K562 (cell line): Measurements from ENCODE around the gene ATF4. TPM values are rescaled to one million over a fixed set of nuclear protein-coding genes. Genes with fewer than 3 reads are reported as not detected.

Source experiments
- CBFB ChIP-seq: sonication (generic); formaldehyde crosslinking; IDR thresholded peaks from 2 replicates; pipeline ENCODE4 v1.4.0; 2020; ENCODE audit warnings: mild to moderate bottlenecking, missing genetic modification reagents
- CEBPG ChIP-seq, 3 experiments: fragments of 200-800 bp in 1 of 3; sonication (Bioruptor generic) in 1 of 3; sonication (generic) in 1 of 3; formaldehyde crosslinking in 1 of 3; IDR thresholded peaks in 2 of 3; conservative IDR thresholded peaks in 1 of 3; 2 replicates each; pipeline versions ENCODE4 v1.6.1 to v1.8.0; 2016 to 2022; ENCODE audit warnings: missing compliant biosample characterization in 2 of 3, missing genetic modification characterization in 2 of 3, mild to moderate bottlenecking in 1 of 3, missing genetic modification reagents in 1 of 3
- FOXJ2 ChIP-seq: fragments of 200-800 bp; sonication (Bioruptor generic); IDR thresholded peaks from 2 replicates; pipeline ENCODE4 v1.6.1; 2016; ENCODE audit warnings: missing genetic modification characterization, missing compliant biosample characterization
- FUS ChIP-seq: fragments of 200-400 bp; formaldehyde crosslinking; optimal IDR thresholded peaks from 2 replicates; pipeline ENCODE3; 2017; ENCODE audit warnings: low read depth, low read length
- HMG20B ChIP-seq: fragments of 250-450 bp; sonication (Bioruptor Pico); IDR thresholded peaks from 2 replicates; pipeline ENCODE4 v1.5.0; 2021; ENCODE audit warnings: mild to moderate bottlenecking
- ILF3 ChIP-seq: fragments of 450-650 bp; IDR thresholded peaks from 2 replicates; pipeline ENCODE4 v1.6.1; 2018; ENCODE audit warnings: antibody characterized with exemption, mild to moderate bottlenecking, moderate library complexity, borderline replicate concordance
- POLR3G ChIP-seq: IDR thresholded peaks from 2 replicates; pipeline ENCODE4 v1.6.1; 2011; ENCODE audit not compliant: insufficient read length, insufficient replicate concordance; ENCODE audit errors: extremely low read depth
- RAD21 ChIP-seq, 2 experiments: fragments of 250-450 bp in 1 of 2; fragments of 450-650 bp in 1 of 2; sonication (Bioruptor Pico) in 1 of 2; formaldehyde crosslinking in 1 of 2; IDR thresholded peaks in 1 of 2; conservative IDR thresholded peaks in 1 of 2; 2 replicates each; pipeline versions ENCODE4 v1.4.0 to v1.8.0; 2020 to 2022; ENCODE audit warnings: mild to moderate bottlenecking in 2 of 2, moderate library complexity in 1 of 2
- SIRT6 ChIP-seq: IDR thresholded peaks from one replicate; pipeline ENCODE4 v1.6.1; 2012; ENCODE audit warnings: low read depth, mild to moderate bottlenecking, control low read depth, inconsistent platforms, low read length, moderate library complexity
- SMARCA4 ChIP-seq: fragments of 450-650 bp; IDR thresholded peaks from 2 replicates; pipeline ENCODE4 v1.6.1; 2016
- TOE1 ChIP-seq, 2 experiments: fragments of 450-650 bp in 1 of 2; sonication (generic) in 1 of 2; formaldehyde crosslinking in 1 of 2; IDR thresholded peaks; 2 replicates each; pipeline versions ENCODE4 v1.7.1 to v1.8.0; 2016 to 2022; ENCODE audit warnings: borderline replicate concordance in 2 of 2, mild to moderate bottlenecking in 2 of 2, antibody characterized with exemption in 1 of 2, inconsistent platforms in 1 of 2, low read depth in 1 of 2, missing genetic modification reagents in 1 of 2, moderate library complexity in 1 of 2
- ZBTB7A ChIP-seq: IDR thresholded peaks from 2 replicates; pipeline ENCODE4 v1.6.1; 2011; ENCODE audit warnings: low read depth, mild to moderate bottlenecking, low read length, moderate library complexity, borderline replicate concordance; ENCODE audit not compliant: control insufficient read depth
- ZEB2 ChIP-seq: fragments of 450-650 bp; IDR thresholded peaks from 2 replicates; pipeline ENCODE4 v1.6.1; 2016
- ZNF175 ChIP-seq: fragments of 200-800 bp; sonication (Bioruptor generic); IDR thresholded peaks from 2 replicates; pipeline ENCODE4 v1.6.1; 2016; ENCODE audit warnings: low read depth, mild to moderate bottlenecking, missing genetic modification characterization, missing compliant biosample characterization
- ZNF695 ChIP-seq: fragments of 450-650 bp; formaldehyde crosslinking; IDR thresholded peaks from 2 replicates; pipeline ENCODE4 v1.4.0; 2020; ENCODE audit warnings: mild to moderate bottlenecking, moderate library complexity
- ZSCAN29 ChIP-seq: fragments of 450-650 bp; IDR thresholded peaks from 2 replicates; pipeline ENCODE4 v1.6.1; 2017
- polyA plus RNA-seq, 8 experiments: library from polyadenylated mRNA; depleted of rRNA in 4 of 8; stranded (reverse) in 5 of 8; unstranded in 3 of 8; fragments of >200 nt; fragmentation: Nextera tagmentation in 2 of 8; fragmentation: Illumina TruSeq in 1 of 8; extraction: Ambion mirVana in 2 of 8; extraction: Trizol in 1 of 8; gene quantifications; 2 replicates each; pipeline versions ENCODE4 v1.2.1 to v1.2.3, GENCODE V29; 2011 to 2014; ENCODE audit warnings: inconsistent platforms in 1 of 8, missing spikeins in 1 of 8
- total RNA-seq, 7 experiments: library from RNA; depleted of rRNA in 6 of 7; stranded (reverse); fragments of >200 nt in 6 of 7; fragmentation: Illumina TruSeq in 2 of 7; extraction: Trizol in 2 of 7; gene quantifications; 2 replicates each; pipeline versions ENCODE4 v1.2.1 to v1.2.3, GENCODE V29; 2011 to 2021; ENCODE audit warnings: low replicate concordance in 1 of 7
- TF ChIP-seq, protein P1 (sequence below), 3 experiments: IDR thresholded peaks in 2 of 3; conservative IDR thresholded peaks in 1 of 3; 2 replicates each; pipeline ENCODE4 v1.5.1; 2011 to 2012; ENCODE audit warnings: low read length in 3 of 3, mild to moderate bottlenecking in 3 of 3, control low read depth in 2 of 3, improper control_type of control experiment in 1 of 3, inconsistent platforms in 1 of 3, low read depth in 1 of 3, mixed read lengths in 1 of 3, moderate library complexity in 1 of 3; ENCODE audit not compliant: insufficient read depth in 2 of 3
- TF ChIP-seq, protein P2 (sequence below): fragments of 450-650 bp; formaldehyde crosslinking; IDR thresholded peaks from 2 replicates; pipeline ENCODE4 v1.4.0; 2020; ENCODE audit warnings: mild to moderate bottlenecking, moderate library complexity
- TF ChIP-seq, protein P3 (sequence below): sonication (generic); formaldehyde crosslinking; IDR thresholded peaks from 2 replicates; pipeline ENCODE4 v1.8.1; 2023; ENCODE audit warnings: mild to moderate bottlenecking, missing genetic modification reagents
- TF ChIP-seq, protein P4 (sequence below): fragments of 200-800 bp; sonication (Bioruptor generic); IDR thresholded peaks from 2 replicates; pipeline ENCODE4 v1.6.1; 2017; ENCODE audit warnings: missing genetic modification characterization, missing compliant biosample characterization

Gene ATF4
- total and polyA plus RNA-seq, 9 of the 15 experiments (the other 6 are each of a cell fraction or from before 2014, with no cell fraction given): 93.1 to 723 (median 355) TPM

DNA sequence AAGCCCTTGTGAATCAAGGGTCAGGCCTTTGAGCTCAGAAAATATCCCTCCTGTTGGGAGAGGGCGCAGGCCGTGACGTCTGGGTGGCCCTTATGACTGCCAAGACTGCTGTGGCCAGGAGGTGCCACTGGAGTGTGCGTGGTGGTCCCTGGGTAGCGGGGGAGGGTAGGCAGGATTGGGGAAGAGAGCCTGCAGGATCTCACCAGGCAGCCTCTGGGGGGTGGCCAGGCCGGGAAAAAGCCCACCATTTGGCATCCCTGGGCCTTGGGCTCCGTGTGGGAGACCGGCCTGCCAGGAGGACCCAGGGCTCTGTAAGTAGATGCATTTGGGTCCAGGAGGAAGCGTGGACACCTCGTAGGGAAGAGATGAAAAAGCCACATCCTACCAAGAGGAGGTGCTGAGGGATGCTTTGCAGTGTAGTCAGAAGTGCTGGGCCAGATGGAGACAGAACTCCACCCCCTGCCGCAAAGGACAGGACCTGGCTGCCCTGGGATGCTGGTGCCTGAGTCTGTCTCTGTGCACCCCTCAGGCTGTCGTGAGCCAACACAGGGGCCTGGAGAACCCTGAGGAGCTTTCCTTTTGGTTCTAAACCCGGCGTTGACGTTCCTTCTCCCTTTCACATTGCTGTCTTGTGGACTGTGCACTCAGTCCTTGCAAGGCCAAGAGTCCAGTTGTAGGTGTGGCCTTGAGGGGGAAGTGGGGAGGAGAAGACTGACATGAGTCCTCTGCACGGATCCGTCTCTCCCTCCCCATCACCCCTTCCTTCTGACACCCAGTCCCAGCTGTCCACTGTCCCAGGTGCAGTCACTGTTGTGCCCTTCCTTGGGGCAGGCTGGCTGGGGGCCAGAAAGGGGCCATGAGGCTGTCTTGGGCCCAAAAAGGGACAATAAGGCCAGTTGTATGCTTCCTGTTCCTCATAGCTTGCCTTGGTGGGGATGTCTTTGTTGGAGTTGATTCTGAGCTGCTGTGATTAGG, 31.0 kb upstream of the ATF4 start (continued):
- TF ChIP-seq ZNF695 (no peak), ZNF175 (no peak), POLR3G (no peak), ZSCAN29 (no peak), TOE1 (IDR thresholded peaks at IDR 0.05; ENCODE audit: borderline replicate concordance) (no peak), TOE1 (CRISPR knock-in tag; IDR thresholded peaks at IDR 0.05; ENCODE audit: borderline replicate concordance, low read depth) (no peak), FUS (no peak), ZBTB7A (no peak), FOXJ2 (no peak), SMARCA4 (0 out of 2 replicates have a peak, but pooled peaks have one; percentile 1), SIRT6 (no peak), CBFB (0 out of 2 replicates have a peak, but pooled peaks have one; percentile 55), HMG20B (CRISPR knock-in tag) (no peak), CEBPG (CRISPR knock-in tag; IDR thresholded peaks at IDR 0.05) (no peak), CEBPG (tag; conservative IDR thresholded peaks at IDR 0.05 in 1 of 2, IDR thresholded peaks at IDR 0.05 in 1 of 2) (no peak), ZEB2 (no peak), ILF3 (no peak), RAD21 (CRISPR knock-in tag; conservative IDR thresholded peaks at IDR 0.05 in 1 of 2, IDR thresholded peaks at IDR 0.05 in 1 of 2) (no peak)
- TF ChIP-seq, protein P1, sequence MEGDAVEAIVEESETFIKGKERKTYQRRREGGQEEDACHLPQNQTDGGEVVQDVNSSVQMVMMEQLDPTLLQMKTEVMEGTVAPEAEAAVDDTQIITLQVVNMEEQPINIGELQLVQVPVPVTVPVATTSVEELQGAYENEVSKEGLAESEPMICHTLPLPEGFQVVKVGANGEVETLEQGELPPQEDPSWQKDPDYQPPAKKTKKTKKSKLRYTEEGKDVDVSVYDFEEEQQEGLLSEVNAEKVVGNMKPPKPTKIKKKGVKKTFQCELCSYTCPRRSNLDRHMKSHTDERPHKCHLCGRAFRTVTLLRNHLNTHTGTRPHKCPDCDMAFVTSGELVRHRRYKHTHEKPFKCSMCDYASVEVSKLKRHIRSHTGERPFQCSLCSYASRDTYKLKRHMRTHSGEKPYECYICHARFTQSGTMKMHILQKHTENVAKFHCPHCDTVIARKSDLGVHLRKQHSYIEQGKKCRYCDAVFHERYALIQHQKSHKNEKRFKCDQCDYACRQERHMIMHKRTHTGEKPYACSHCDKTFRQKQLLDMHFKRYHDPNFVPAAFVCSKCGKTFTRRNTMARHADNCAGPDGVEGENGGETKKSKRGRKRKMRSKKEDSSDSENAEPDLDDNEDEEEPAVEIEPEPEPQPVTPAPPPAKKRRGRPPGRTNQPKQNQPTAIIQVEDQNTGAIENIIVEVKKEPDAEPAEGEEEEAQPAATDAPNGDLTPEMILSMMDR (IDR thresholded peaks at IDR 0.05 in 2 of 3, conservative IDR thresholded peaks at IDR 0.05 in 1 of 3; ENCODE audit: insufficient read depth in 2 of 3, low read depth in 1 of 3, low read length in 3 of 3): 0 out of 6 replicates have a peak, but pooled peaks of 1 of the 3 experiments have one; percentile 6
- TF ChIP-seq, protein P2, sequence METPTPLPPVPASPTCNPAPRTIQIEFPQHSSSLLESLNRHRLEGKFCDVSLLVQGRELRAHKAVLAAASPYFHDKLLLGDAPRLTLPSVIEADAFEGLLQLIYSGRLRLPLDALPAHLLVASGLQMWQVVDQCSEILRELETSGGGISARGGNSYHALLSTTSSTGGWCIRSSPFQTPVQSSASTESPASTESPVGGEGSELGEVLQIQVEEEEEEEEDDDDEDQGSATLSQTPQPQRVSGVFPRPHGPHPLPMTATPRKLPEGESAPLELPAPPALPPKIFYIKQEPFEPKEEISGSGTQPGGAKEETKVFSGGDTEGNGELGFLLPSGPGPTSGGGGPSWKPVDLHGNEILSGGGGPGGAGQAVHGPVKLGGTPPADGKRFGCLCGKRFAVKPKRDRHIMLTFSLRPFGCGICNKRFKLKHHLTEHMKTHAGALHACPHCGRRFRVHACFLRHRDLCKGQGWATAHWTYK (CRISPR knock-in tag): no peak
- TF ChIP-seq, protein P3, sequence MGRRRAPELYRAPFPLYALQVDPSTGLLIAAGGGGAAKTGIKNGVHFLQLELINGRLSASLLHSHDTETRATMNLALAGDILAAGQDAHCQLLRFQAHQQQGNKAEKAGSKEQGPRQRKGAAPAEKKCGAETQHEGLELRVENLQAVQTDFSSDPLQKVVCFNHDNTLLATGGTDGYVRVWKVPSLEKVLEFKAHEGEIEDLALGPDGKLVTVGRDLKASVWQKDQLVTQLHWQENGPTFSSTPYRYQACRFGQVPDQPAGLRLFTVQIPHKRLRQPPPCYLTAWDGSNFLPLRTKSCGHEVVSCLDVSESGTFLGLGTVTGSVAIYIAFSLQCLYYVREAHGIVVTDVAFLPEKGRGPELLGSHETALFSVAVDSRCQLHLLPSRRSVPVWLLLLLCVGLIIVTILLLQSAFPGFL: no peak
- TF ChIP-seq, protein P4, sequence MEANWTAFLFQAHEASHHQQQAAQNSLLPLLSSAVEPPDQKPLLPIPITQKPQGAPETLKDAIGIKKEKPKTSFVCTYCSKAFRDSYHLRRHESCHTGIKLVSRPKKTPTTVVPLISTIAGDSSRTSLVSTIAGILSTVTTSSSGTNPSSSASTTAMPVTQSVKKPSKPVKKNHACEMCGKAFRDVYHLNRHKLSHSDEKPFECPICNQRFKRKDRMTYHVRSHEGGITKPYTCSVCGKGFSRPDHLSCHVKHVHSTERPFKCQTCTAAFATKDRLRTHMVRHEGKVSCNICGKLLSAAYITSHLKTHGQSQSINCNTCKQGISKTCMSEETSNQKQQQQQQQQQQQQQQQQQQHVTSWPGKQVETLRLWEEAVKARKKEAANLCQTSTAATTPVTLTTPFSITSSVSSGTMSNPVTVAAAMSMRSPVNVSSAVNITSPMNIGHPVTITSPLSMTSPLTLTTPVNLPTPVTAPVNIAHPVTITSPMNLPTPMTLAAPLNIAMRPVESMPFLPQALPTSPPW: no peak
